ENCODE data around the gene ULBP3.

GRCh38 chr6:150102750-150103270 is 33.9 kb upstream of the ULBP3 start:
- TF ChIP-seq CTCF (conservative IDR thresholded peaks at IDR 0.05) (no peak), ZFX (IDR thresholded peaks at IDR 0.05) (no peak)
